GM12873 (cell line): ENCODE data around the gene AMPD2.

Experiments
- CTCF ChIP-seq: IDR thresholded peaks from 2 replicates; pipeline ENCODE4 v1.5.1; 2012; ENCODE audit warnings: low read depth, mild to moderate bottlenecking, moderate library complexity, low read length, control low read depth; ENCODE audit not compliant: insufficient read depth; ENCODE audit errors: missing control alignments

The AMPD2 gene

GRCh38 chr1:109658533-109659042 lies 39.0 kb downstream of the AMPD2 start:
- no peak for TF ChIP-seq CTCF

- no peak for TF ChIP-seq CTCF
Measured at GRCh38 chr1:109659145-109659544, 39.5 kb downstream of the AMPD2 start.

- no peak for TF ChIP-seq CTCF
Measured at GRCh38 chr1:109659997-109660690, 40.5 kb downstream of the AMPD2 start.

GRCh38 chr1:109661391-109661790 lies 41.8 kb downstream of the AMPD2 start:
- no peak for TF ChIP-seq CTCF

- TF ChIP-seq CTCF: no peak
Measured at GRCh38 chr1:109664671-109665070, 45.0 kb downstream of the AMPD2 start.

GRCh38 chr1:109667452-109668122 lies 48.0 kb downstream of the AMPD2 start, which contains the start of gene GSTM2:
Gene GSTM2, plus strand, starts transcription at chr1:109668057. Its CDS starts 59 bp downstream, at chr1:109668116.
- no peak for TF ChIP-seq CTCF

- no peak for TF ChIP-seq CTCF
Measured at GRCh38 chr1:109668123-109668775, 48.6 kb downstream of the AMPD2 start.
